ENCODE measurements around the gene YPEL1. TPM values are rescaled to one million over a fixed set of nuclear protein-coding genes. Genes with fewer than 3 reads are reported as not detected.

Gene YPEL1
- total RNA-seq, 2 experiments from 2014 or later: 17.3 to 17.5 TPM

- H3K4me3 Mint-ChIP-seq: no peak overlapping the region
Measured at GRCh38 chr22:21690401-21690801, 45.2 kb downstream of the YPEL1 start.

GRCh38 chr22:21688706-21689381 is 46.8 kb downstream of the YPEL1 start:
- Mint-ChIP-seq H3K36me3 (ENCODE audit: low read depth) (peaks cover 25% of the 10 kb centered on the region), H3K9me3 (no peaks in the 10 kb centered on the region), H3K4me3 (no peak overlapping the region), H3K27me3 (no peaks in the 10 kb centered on the region), H3K27ac (peak overlapping the region; percentile 14), H3K4me1 (peaks cover 13% of the 10 kb centered on the region)
- POLR2A ChIA-PET: no interaction called here
- CTCF ChIA-PET: no interaction called here
- DNase-seq: no peak

More at GRCh38 chr22:21690401-21690801, 45.2 kb downstream of the YPEL1 start:
- no peaks in the 10 kb centered on the region for H3K9me3 Mint-ChIP-seq
- peaks cover 13% of the 10 kb centered on the region for H3K4me1 Mint-ChIP-seq
- no peaks in the 10 kb centered on the region for H3K27me3 Mint-ChIP-seq
- POLR2A ChIA-PET: no interaction called here
- peak overlapping the region; percentile 62 for H3K27ac Mint-ChIP-seq
- CTCF ChIA-PET: interaction anchor here (0.7 kb wide), 1 partner anchor 29 kb away, joined by 4 read pairs; no protein-coding TSS in a partner anchor
- H3K36me3 Mint-ChIP-seq (ENCODE audit: low read depth): peaks cover 18% of the 10 kb centered on the region
- DNase-seq: no peak

DNA sequence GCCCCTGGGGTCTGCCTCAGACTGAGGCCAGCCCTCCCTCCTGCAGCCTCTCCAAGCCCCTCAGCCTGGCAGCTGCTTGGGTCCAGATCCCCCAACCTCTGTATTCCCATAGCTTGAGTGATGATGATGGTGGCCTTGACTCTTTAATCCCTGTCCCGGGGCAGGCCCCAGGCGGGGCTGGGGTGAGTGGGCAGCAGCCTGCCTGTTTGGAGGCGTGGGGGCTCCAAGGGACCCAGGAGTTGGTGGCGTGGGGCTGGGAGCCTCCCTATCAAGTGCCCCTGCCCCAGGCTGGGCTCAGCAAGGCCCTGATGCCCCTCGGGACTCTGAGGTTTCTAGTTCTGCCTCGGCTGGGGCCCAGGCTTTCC is 47.3 kb downstream of the YPEL1 start:
- Mint-ChIP-seq H3K9me3 (no peaks in the 10 kb centered on the region), H3K4me3 (no peak overlapping the region), H3K4me1 (peaks cover 13% of the 10 kb centered on the region), H3K27me3 (no peaks in the 10 kb centered on the region), H3K27ac (no peak overlapping the region), H3K36me3 (ENCODE audit: low read depth) (peaks cover 27% of the 10 kb centered on the region)
- CTCF ChIA-PET: no interaction called here
- POLR2A ChIA-PET: no interaction called here
- no peak for DNase-seq

GRCh38 chr22:21687685-21688259 is 47.8 kb downstream of the YPEL1 start:
- Mint-ChIP-seq H3K4me3 (no peak overlapping the region), H3K27me3 (no peaks in the 10 kb centered on the region), H3K27ac (no peak overlapping the region), H3K36me3 (ENCODE audit: low read depth) (peaks cover 29% of the 10 kb centered on the region), H3K9me3 (no peaks in the 10 kb centered on the region), H3K4me1 (peaks cover 13% of the 10 kb centered on the region)
- CTCF ChIA-PET: no interaction called here
- no peak for DNase-seq
- POLR2A ChIA-PET: no interaction called here

DNA sequence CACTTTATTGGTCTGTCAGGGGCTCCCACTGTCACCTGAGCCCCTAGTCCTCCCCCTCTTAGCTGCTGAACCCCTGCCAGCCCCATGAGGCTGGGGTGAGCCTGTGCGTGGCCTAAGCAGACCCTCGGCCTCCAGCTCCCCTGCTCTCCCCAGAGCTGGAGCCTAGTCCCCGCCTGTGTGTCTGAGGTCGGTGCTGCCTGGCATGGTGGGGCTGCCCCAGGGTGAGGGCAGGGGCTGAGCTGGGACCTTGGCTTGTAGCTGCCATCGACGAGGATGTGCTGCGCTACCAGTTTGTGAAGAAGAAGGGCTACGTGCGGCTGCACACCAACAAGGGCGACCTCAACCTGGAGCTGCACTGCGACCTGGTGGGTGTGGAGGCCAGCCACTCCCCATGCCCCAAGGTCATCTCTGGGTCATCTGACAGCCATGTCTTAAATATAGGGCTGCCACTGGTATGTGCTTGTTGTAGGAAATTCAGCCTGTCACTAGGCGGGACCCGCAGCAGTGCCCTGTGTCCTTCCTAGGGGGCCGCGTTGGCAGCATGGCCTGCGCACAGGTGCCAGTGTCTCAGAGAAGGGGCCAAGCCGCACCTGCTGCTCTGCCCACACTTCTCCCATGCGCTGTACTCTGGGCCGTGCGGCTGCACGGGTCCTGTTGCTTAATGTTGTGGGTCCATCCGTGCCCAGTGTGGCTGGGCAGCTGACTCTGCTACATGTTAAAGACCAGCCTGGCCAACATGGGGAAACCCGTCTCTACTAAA is 48.8 kb downstream of the YPEL1 start:
- Mint-ChIP-seq H3K27ac (no peak overlapping the region), H3K4me1 (peaks cover 13% of the 10 kb centered on the region), H3K36me3 (ENCODE audit: low read depth) (peaks cover 31% of the 10 kb centered on the region), H3K4me3 (no peak overlapping the region), H3K27me3 (no peaks in the 10 kb centered on the region), H3K9me3 (no peaks in the 10 kb centered on the region)
- DNase-seq: no peak
- ChIA-PET POLR2A (no interaction called here), CTCF (no interaction called here)

GRCh38 chr22:21686193-21686608 is 49.4 kb downstream of the YPEL1 start:
- POLR2A ChIA-PET: no interaction called here
- Mint-ChIP-seq H3K36me3 (ENCODE audit: low read depth) (peaks cover 29% of the 10 kb centered on the region), H3K4me3 (no peak overlapping the region), H3K9me3 (no peaks in the 10 kb centered on the region), H3K4me1 (peaks cover 13% of the 10 kb centered on the region), H3K27me3 (no peaks in the 10 kb centered on the region), H3K27ac (no peak overlapping the region)
- CTCF ChIA-PET: no interaction called here
- DNase-seq: no peak

- H3K36me3 Mint-ChIP-seq (ENCODE audit: low read depth): peaks cover 27% of the 10 kb centered on the region
- no peak for DNase-seq
- POLR2A ChIA-PET: no interaction called here
- no peak overlapping the region for H3K27ac Mint-ChIP-seq
- H3K27me3 Mint-ChIP-seq: no peaks in the 10 kb centered on the region
- no peak overlapping the region for H3K4me3 Mint-ChIP-seq
- CTCF ChIA-PET: no interaction called here
- H3K9me3 Mint-ChIP-seq: no peaks in the 10 kb centered on the region
- peaks cover 8% of the 10 kb centered on the region for H3K4me1 Mint-ChIP-seq
Measured at GRCh38 chr22:21685164-21685513, 50.5 kb downstream of the YPEL1 start.

- Mint-ChIP-seq H3K4me1 (peaks cover 5% of the 10 kb centered on the region), H3K9me3 (no peaks in the 10 kb centered on the region), H3K36me3 (ENCODE audit: low read depth) (peaks cover 27% of the 10 kb centered on the region), H3K27ac (no peak overlapping the region), H3K27me3 (no peaks in the 10 kb centered on the region), H3K4me3 (no peak overlapping the region)
- ChIA-PET CTCF (no interaction called here), POLR2A (no interaction called here)
- DNase-seq: no peak
Measured at GRCh38 chr22:21684492-21685163, 51.0 kb downstream of the YPEL1 start.

DNA sequence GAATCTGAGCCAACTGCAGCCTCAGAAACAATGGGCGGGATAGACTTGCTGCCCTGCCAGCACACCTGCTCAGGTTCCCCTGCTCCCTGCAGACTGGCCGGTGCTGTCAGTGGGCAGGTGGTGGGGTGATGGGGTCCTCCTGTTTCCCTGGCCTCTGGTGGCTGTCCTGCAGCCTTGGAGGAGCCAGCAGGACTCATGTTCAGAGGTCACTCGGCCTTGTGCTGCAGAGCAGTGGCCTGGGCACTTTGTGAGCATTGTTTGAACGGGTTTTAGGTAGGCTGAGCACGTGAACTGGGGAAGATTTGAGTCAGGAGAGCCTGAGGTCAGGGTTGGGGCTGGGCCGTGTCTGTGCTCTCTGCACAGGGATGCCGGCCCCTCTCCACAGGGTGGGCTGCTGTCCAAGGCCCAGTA is 52.2 kb downstream of the YPEL1 start:
- ChIA-PET POLR2A (no interaction called here), CTCF (no interaction called here)
- peaks cover 2% of the 10 kb centered on the region for H3K4me1 Mint-ChIP-seq
- H3K9me3 Mint-ChIP-seq: no peaks in the 10 kb centered on the region
- peaks cover 29% of the 10 kb centered on the region for H3K36me3 Mint-ChIP-seq (ENCODE audit: low read depth)
- no peak overlapping the region for H3K27ac Mint-ChIP-seq
- no peak for DNase-seq
- H3K27me3 Mint-ChIP-seq: no peaks in the 10 kb centered on the region
- H3K4me3 Mint-ChIP-seq: no peak overlapping the region

- Mint-ChIP-seq H3K4me1 (peaks cover 2% of the 10 kb centered on the region), H3K4me3 (no peak overlapping the region), H3K27me3 (no peaks in the 10 kb centered on the region), H3K9me3 (no peaks in the 10 kb centered on the region), H3K27ac (no peak overlapping the region), H3K36me3 (ENCODE audit: low read depth) (peaks cover 37% of the 10 kb centered on the region)
- ChIA-PET CTCF (no interaction called here), POLR2A (interaction anchor here (0.7 kb wide), 1 partner anchor 17 kb away, joined by 3 read pairs; the partner anchor contains the start of gene PPIL2)
- DNase-seq: no peak
Measured at GRCh38 chr22:21682385-21683175, 53.0 kb downstream of the YPEL1 start.

DNA sequence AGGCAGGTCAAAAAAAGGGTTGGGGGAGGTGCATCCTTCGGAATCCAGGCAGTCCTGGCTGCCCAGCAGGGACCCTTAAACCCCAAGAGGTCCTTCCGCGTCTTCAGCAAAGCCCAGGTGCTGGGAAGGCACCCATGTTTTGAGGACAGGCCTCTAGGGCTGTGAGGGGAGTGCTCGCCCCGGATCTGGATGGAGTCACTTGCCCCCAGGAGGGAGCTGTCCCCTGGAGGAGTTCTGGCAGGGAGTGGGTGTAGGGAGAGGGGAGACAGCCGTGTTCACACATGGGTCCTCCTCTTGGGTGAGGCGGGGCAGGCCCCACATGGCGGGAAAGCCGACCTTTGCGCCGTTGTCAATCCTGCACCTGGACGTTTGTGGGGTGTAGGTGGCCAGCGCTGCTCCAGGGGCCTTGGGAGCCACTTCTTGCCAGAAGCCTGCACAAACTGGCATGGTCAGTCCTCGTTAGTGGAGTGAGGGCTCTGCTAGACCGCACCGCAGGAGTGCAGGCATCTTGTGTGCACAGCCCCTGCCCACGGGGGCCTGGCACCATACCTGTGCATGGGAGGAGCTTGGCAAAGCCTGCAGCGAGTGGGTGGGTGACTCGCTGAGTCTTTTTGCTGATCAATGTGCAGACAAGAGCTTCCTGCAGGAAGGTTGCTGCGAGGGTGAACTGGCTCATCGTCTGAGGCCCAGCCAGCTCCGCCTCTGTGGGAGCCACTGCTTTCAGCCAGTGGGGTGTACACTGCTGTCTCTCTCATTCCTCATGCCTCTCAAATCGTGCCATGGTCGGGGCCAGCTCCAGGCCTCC is 53.8 kb downstream of the YPEL1 start:
- H3K4me3 Mint-ChIP-seq: no peak overlapping the region
- no peaks in the 10 kb centered on the region for H3K27me3 Mint-ChIP-seq
- POLR2A ChIA-PET: interaction anchor here (0.7 kb wide), 1 partner anchor 16 kb away, joined by 3 read pairs; the partner anchor contains the start of gene PPIL2
- H3K27ac Mint-ChIP-seq: no peak overlapping the region
- H3K9me3 Mint-ChIP-seq: no peaks in the 10 kb centered on the region
- CTCF ChIA-PET: no interaction called here
- DNase-seq: no peak
- peaks cover 2% of the 10 kb centered on the region for H3K4me1 Mint-ChIP-seq
- peaks cover 40% of the 10 kb centered on the region for H3K36me3 Mint-ChIP-seq (ENCODE audit: low read depth)

DNA sequence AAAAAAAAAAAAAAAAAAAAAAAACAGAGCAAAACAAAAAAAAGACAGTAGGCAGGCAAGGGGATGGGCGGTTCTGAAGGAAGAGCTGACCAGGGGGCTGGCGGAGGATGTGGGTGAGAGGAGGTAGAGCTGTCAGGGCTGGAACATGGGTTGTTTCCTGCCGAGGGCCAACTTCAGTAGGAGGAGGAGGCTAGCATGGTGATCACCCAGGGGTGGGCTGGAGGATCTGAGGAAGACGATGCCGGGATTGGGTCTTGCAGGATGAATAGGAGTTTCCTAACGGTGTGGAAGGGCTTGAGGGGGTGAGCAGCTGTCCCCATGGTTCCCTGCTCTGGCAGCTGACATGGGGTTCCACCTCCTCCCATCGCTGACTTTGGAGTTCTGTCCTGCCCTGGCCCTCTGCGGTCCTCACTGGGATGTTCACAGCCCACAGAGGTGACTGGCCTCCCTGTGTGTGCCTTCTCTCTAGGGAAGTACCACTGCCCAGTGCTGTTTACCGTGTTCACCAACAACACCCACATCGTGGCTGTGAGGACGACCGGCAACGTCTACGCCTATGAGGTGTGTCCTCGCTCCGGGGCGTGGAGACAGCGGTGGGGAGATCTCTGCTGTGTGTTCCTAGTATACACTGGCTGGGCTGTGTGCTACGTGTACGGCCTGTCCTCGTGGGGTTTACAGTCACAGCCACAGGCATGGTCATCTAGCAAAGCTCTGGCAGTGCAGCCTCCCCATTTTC is 54.6 kb downstream of the YPEL1 start:
- DNase-seq: no peak
- no peak overlapping the region for H3K27ac Mint-ChIP-seq
- H3K4me3 Mint-ChIP-seq: no peak overlapping the region
- H3K27me3 Mint-ChIP-seq: no peaks in the 10 kb centered on the region
- CTCF ChIA-PET: no interaction called here
- no peaks in the 10 kb centered on the region for H3K9me3 Mint-ChIP-seq
- peaks cover 2% of the 10 kb centered on the region for H3K4me1 Mint-ChIP-seq
- H3K36me3 Mint-ChIP-seq (ENCODE audit: low read depth): peaks cover 47% of the 10 kb centered on the region
- POLR2A ChIA-PET: no interaction called here

Measured in activated CD4-positive, alpha-beta memory T cell treated with anti-CD3 and anti-CD28 coated beads, Interleukin-2, amount 10 ng/mL, durations not matched to agents 7 days and 5 days (primary cell).